GM18858 (cell line): ENCODE measurements around the gene ANO9.

Experiments used
- ATAC-seq: cut with Tn5 transposase; IDR thresholded peaks from one replicate; pipeline ENCODE4 v1.9.1; 2021; ENCODE audit not compliant: unreplicated experiment

The ANO9 gene, protein sequence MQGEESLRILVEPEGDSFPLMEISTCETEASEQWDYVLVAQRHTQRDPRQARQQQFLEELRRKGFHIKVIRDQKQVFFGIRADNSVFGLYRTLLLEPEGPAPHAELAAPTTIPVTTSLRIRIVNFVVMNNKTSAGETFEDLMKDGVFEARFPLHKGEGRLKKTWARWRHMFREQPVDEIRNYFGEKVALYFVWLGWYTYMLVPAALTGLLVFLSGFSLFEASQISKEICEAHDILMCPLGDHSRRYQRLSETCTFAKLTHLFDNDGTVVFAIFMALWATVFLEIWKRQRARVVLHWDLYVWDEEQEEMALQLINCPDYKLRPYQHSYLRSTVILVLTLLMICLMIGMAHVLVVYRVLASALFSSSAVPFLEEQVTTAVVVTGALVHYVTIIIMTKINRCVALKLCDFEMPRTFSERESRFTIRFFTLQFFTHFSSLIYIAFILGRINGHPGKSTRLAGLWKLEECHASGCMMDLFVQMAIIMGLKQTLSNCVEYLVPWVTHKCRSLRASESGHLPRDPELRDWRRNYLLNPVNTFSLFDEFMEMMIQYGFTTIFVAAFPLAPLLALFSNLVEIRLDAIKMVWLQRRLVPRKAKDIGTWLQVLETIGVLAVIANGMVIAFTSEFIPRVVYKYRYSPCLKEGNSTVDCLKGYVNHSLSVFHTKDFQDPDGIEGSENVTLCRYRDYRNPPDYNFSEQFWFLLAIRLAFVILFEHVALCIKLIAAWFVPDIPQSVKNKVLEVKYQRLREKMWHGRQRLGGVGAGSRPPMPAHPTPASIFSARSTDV

DNA sequence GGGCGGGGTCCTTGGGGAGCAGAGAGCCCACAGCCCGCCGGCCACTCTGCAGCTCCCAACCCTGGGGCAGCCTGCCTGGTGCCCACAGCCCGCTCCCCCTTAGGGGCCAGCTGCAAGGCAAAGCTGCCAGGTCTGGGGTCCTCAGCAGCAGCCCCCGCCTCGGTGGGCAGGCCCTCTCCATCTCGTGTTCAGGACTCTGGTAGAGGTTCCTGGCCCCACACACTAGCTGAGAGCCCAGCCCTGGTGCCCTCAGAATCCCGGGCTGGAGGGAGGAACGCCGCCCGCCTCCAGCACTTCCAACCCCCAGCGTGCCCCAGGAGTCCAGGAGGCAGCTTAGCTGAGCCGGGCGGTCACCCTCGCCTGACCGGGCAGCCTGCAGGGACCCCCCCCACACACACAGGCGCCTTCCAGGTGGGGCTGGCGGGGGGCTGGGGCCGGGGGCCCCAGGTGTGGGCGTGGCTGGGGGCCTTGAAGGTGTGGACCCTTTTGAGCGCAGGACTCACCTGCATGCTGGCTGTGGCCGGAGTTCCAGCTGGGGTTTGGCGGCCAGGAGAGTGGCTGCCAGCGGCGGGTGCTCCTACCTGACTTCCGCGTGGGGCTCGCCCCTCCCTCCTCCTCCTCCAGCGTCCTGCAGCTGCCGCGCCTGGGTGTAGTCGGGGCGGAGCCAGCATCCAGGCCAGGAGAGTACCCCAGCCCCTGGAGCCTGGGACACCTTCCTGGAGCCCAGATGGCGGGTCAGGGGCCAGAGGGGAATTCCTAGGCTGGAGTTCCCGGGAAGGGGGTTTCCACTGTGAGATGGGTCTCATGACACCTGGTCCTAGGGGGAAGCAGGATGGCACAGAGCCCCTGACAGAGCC lies at the start of gene ANO9:
Gene ANO9, minus strand, starts transcription at position 594 of the 857 bp plus-strand sequence. Its CDS starts 85 bp downstream, at position 509.
- no peak for ATAC-seq

DNA sequence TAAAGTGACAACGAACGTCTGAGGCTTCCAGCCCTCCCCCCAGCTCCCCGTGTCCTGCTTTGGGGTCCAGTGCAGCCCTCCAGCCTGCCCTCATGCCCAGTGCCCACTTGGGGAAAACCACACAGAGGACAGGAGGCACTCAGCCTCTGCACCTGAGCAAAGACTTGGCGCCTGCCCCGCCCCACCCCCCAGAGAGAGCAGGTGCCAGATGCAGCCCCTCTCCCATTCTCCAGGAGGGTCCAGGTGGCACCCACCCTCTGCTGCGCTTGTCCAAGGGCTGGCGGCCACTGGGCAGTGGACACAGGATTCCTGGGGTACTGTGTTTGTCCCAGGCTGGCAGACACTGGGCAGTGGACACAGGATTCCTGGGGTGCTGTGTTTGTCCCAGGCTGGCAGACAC lies 49.5 kb upstream of the ANO9 start:
- ATAC-seq, result no peak

DNA sequence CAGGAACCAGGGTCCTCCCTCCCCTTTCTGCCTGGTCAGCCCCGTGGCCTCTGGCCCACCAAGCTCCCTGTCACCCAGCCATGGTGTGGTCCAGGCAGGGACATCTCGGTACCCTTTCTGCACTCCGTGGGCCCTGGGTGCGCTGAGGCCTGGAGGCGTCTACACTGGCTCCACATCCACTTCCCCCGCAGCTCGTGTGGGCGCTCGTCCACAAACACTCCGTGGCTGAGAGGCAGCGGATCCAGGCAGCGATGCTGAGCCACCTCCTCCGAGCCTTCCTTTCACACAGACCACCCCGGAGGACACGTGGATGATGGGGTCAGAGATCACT lies 49.1 kb upstream of the ANO9 start:
- no peak for ATAC-seq

DNA sequence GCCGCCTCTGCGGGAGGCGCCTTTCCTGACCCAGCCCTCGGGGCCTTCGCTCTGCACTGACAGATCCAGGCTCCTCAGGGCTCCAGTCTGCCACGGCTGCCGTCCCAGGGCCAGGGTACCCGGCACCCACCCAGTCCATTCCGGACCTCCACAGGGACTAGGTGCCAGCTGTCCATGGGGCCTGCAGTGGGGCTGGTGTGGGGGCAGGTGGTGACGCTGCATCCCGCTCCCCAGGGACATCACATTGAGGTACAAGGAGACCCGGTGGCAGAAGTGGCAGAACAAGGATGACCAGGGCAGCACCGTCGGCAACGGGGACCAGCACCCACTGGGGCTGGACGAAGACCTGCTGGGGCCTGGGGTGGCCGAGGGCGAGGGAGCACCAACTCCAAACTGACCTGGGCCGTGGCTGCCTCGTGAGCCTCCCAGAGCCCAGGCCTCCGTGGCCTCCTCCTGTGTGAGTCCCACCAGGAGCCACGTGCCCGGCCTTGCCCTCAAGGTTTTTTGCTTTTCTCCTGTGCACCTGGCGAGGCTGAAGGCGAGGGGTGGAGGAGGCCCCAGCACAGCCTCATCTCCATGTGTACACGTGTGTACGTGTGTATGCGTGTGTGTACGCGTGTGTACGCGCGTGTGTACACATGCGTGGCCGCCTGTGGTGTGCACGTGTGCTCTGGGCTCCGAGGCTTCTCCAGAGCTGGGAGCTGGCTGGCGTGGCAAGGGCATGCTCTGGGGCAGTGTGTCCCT lies 48.5 kb upstream of the ANO9 start:
- no peak for ATAC-seq

DNA sequence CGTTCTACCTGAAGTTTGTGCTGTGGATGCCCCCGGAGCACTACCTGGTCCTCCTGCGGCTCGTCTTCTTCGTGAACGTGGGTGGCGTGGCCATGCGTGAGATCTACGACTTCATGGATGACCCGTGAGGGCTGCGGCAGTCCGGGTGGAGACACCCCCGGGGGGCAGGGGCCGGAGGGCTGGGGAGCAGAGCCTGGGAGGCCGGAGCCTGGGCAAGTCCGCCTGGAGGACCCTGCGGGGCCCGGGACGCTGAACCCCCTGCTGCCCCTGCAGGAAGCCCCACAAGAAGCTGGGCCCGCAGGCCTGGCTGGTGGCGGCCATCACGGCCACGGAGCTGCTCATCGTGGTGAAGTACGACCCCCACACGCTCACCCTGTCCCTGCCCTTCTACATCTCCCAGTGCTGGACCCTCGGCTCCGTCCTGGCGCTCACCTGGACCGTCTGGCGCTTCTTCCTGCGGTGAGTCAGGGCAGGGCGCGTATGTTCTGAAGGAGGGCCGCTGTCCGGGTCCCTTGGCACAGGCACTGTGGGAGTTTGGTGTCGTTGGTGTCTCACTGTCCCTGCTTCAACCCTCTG lies 47.9 kb upstream of the ANO9 start:
- ATAC-seq, result no peak

DNA sequence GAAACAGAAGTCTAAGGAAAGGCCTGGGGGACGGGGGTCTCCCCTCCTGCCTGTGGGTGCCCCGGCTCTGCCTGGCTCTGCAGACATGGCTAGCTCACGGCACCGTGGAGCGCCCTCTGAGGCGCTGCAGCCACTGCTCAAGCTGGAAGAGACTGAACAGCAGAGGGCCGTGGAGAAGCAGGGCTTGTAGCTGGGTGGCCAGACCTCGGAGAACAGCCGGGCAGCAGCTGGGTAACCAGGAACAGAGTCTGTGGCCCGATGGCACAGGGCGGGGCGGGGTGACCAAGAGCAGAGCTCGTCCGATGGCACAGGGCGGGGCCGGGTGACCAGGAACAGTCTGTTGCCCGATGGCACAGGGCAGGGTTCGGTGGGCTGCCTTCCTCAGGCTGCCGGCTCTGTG lies 47.2 kb upstream of the ANO9 start:
- no peak for ATAC-seq

DNA sequence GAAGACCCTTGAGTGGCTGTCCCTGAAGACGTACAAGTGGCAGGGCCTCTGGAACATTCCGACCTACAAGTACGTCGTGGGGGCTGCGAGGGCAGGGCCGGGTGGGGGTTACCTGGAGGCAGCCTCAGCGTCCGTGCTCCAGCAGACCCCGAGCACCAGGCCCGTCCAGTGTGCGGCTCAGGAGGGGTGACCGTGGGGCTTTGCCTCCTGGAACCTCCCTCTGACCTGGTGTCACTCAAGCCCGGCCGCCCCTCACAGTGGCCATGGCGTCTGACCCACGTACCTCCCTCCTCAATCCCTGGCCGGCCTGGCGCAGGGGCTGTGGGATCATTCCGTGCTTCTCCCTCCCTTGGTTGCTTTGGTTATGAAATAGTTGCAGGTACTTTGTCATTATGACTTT lies 46.8 kb upstream of the ANO9 start:
- no peak for ATAC-seq

DNA sequence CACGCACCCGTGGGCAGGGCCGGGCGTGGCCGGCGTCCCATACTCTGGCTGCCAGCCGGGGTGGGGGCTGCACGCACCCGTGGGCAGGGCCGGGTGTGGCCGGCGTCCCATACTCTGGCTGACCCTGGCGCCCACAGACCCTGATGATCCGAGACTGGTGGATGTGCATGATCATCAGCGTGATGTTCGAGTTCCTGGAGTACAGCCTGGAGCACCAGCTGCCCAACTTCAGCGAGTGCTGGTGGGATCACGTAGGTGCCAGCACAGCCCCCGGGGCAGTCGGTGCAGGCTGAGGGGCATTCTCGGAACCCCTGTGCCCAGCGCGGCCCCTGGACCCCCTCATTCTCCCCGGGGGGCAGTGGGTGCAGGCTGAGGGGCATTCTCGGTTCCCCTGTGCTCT lies 46.3 kb upstream of the ANO9 start:
- no peak for ATAC-seq

DNA sequence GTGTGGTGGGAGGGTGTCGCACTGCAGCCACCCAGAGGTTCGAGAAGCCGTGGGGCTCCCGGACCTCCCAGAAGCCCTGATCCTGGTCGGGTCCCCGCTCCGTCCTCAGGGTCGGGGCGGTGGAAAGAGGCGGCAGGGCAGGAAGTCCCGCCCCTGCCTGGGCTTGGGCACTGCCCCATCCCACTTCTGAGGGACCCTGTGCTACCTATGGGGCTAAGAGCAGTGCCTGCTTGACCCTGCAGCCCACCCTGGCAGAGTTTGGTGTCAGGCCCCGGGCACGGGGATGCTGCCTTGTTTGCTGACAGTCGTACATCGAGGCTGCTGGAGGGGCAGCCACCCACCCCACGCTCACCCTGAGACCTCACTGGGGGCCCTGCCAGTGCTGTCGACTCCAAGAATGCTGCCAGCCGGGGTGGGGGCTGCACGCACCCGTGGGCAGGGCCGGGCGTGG lies 45.8 kb upstream of the ANO9 start:
- ATAC-seq, result no peak

DNA sequence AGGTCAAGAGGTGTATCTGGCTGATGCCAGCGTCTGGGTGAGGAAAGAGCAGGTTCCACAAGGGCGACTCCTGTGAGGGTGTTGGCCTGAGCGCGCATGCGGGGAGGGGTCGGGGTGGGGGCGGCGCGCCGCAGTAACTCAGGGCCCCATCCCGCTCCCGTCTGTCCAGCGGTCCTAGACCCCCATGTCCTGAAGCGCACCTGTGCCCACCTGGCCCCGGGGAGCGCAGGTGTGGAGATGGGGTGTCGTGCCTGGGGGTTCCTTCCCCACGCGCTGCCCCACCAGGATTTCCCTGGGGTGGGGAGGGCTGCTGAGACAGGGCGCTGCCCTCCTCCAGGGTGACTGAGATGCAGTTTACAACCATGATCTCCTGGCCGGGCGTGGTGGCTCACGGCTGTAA lies 44.4 kb upstream of the ANO9 start:
- no peak for ATAC-seq

DNA sequence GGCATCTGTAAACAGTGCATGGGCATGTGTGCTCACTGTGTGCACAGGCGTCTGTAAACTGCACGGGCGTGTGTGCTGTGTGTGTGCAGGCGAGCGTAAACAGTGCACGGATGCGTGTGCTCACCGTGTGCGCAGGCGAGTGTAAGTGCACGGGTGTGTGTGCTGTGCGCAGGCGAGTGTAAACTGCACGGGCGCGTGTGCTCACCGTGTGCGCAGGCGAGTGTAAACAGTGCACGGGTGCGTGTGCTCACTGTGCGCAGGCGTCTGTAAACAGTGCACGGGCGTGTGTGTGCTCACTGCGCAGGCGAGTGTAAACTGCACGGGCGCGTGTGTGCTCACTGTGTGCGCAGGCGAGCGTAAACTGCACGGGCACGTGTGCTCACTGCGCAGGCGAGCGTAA lies 42.8 kb upstream of the ANO9 start:
- no peak for ATAC-seq

DNA sequence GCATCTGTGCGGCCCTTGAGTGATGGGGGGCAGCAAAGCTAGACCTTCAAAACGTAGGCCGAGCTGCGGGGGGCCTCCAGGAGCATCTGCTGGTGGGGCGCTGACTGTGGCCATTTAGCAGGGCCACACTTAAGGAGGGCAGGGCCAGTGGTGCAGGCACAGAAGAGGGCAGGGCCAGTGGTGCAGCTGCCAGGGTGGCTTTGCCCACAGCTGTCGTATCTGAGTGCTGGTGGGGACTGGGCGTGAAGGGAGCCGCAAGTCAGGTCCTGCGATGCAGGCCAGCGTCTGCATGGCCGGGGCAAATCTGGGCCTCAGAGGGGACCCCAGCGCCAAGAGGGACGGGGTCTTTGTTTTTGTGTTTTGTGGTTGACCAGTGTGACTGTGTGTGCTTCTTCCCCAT lies 37.5 kb upstream of the ANO9 start:
- ATAC-seq, result no peak

DNA sequence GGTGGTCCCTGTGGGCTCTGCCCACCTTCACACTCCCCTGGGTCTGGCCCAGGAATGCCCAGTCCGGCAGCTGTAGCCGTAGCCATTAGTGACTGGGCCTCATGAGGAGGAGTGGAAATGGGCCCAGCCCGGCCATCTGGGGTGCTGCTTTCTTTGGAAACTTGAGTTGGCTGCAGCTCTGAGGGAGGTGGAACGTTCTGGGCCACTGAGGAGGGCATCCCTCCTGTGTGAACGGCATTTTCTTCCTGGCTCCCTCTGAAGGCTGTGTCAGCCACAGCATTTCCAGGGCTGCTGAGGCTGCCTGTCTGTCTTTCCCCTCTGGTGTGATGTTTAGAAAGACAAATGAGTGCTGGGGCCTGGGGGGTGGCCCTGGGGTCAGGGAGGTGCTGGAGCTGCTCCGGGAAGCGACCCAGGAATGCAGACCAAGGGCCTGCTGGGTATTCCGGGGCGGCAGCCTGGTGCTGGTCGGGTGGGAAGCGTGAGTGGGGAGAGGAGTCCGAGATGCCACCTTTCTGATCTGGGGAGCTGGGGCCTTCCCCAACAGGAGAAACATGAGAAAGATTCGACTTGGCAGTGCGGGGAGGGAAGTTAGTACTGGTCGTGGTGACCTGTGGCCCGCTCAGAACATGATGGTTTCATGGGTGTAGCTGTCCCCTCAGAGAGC lies 35.4 kb upstream of the ANO9 start:
- ATAC-seq, result no peak

DNA sequence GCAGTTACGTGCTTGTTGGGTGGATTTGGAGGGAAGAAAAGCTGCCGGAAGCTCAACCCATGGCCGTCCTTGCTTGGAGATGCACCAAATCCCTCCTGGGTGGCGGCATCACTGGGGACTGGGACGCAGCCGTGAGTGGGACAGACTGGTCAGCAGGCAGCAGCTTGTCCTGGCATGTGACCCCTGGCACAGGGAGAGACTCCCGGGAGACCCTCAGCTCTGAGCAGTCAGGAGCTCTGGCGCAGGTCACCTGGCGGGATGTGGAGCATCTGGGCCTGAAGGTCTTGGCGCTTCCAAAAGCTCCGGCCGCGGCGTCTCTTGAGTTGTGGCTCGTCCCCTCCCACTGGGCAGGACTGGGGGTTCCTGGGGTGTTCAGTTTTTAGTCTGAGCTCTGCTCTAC lies 34.6 kb upstream of the ANO9 start:
- ATAC-seq, result no peak

DNA sequence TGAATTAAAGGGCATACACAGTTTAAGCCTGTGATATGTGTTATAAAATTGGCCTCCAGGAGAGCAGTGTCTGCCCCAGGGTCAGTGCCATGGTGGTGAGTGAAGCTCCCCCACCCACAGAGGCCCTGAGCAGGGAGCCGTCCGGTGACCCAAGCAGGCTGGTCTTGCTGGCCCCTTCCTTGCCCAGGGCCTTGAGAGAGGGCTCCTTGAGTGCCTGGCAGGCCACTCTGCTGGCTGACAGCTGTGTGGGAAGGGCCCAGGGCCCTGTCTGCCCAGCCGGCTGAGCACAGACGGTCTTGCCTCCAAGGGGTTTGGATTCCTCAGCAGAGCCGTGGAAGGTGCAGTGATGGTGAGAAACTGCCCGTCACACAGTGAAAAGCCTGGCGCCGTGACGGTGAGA lies 34.1 kb upstream of the ANO9 start:
- ATAC-seq, result no peak

DNA sequence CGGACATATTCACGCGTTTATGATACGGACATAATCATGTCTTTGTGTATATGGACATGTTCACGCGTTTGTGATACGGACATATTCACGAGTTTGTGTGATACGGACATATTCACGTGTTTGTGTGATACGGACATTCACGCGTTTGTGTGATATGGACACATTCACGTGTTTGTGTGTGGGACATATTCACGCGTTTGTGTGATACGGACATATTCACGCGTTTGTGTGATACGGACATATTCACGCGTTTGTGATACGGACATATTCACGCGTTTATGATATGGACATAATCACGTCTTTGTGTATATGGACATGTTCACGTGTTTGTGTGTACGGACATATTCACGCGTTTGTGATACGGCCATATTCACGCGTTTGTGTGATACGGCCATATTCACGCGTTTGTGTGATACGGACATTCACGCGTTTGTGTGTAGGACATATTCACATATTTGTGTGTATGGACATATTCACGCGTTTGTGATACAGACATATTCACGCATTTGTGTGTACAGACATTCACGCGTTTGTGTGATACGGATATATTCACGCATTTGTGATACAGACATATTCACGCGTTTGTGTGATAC lies 33.2 kb upstream of the ANO9 start:
- no peak for ATAC-seq

DNA sequence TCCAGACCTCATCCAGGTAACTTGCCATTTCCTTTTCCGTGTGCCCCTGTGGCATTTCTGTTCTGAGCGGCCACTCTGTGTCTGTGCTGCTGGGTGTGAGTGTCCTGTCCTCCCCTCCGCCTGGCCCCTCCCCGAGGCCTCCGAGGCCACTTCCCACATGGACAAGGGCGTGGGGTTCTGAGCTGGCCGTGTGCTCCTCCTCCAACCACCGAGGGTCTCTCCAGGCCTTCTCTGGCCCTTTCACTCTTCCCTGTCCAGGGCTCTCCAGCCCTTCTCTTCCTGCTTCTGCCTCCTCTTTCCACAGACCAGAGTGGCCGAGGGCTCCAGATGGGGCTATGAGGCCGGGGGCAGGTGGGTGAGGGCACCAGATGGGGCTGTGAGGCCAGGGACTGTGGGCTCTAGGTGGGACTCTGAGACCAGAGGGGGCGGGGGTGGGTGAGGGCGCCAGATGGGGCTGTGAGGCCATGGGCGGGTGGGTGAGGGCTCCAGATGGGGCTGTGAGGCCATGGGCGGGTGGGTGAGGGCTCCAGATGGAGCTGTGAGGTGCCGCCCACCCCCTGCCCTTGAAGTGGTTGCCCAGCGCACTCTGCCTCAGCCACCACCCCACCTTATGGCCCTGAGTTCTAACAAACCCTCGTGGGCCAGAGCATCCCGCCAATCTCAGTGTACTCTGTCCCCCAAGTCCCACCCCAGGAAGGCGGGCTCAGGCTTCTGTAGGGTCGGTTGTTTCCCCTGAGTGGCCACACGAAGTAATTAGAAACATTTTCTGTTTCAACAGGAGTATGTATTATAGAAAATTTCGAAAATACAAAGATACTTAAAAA lies 32.4 kb upstream of the ANO9 start:
- no peak for ATAC-seq

DNA sequence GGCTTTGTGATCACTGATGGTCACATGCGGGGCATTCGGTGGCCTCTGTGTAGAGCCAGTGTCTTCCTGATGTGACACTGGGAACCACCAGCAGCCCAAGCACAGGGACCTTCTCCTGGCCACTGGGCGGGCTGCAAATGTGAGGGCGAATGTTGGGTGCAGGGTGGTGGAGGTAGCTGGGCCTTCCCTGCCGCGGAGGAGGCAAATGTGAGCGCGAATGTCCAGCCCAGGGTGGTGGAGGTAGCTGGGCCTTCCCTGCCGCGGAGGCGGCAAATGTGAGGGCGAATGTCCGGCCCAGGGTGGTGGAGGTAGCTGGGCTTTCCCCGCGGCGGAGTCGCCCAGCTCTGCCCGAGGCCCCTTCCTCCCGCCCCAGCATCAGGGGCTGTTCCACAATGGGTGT lies 31.6 kb upstream of the ANO9 start:
- ATAC-seq, result no peak

DNA sequence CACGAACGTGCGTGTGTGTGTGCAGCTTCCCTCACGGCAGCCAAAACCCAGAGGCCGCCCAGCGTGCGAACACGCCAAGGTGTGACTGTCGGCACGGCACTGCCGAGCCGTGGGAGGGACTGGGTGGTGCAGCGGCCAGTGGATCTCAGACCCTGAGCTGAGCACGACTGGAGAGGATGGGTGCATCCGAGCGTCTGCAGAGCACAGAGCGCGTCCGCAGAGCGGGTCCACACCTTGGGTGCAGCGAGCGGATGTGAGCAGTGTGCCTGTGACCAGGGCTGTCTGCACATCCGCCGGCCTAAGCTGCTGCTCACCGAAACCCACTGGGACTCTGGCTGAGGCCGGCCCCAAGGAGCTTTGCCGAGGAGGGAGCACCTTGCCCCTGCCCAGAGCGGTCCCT lies 31.0 kb upstream of the ANO9 start:
- ATAC-seq, result no peak
